ENCODE measurements around the gene SPX.

GRCh38 chr12:21502164-21502496, 24.0 kb upstream of the SPX start:
- TF ChIP-seq PATZ1 (CRISPR knock-in tag; IDR thresholded peaks at IDR 0.05; ENCODE audit: borderline replicate concordance) = no peak
- TF ChIP-seq GLIS3 (CRISPR knock-in tag; IDR thresholded peaks at IDR 0.05) = no peak
- no peak for TF ChIP-seq PPARA (CRISPR knock-in tag; IDR thresholded peaks at IDR 0.05; ENCODE audit: borderline replicate concordance)
- TF ChIP-seq ZFP3 (CRISPR knock-in tag; IDR thresholded peaks at IDR 0.05) = no peak
- no peak for TF ChIP-seq TCF4 (CRISPR knock-in tag; IDR thresholded peaks at IDR 0.05; ENCODE audit: borderline replicate concordance)
- no peak for TF ChIP-seq POU6F1 (CRISPR knock-in tag; IDR thresholded peaks at IDR 0.05; ENCODE audit: borderline replicate concordance, low read depth)
- TF ChIP-seq RARB (CRISPR knock-in tag; IDR thresholded peaks at IDR 0.05) = no peak
- no peak for TF ChIP-seq OSR1 (CRISPR knock-in tag; IDR thresholded peaks at IDR 0.05)
- no peak for TF ChIP-seq CREB5 (CRISPR knock-in tag; IDR thresholded peaks at IDR 0.05; ENCODE audit: low read depth)
- TF ChIP-seq ARNTL (CRISPR knock-in tag; IDR thresholded peaks at IDR 0.05; ENCODE audit: borderline replicate concordance, low read depth) = no peak
- TF ChIP-seq SNAI2 (CRISPR knock-in tag; IDR thresholded peaks at IDR 0.05) = no peak
- no peak for TF ChIP-seq ZNF565 (CRISPR knock-in tag; conservative IDR thresholded peaks at IDR 0.05; ENCODE audit: low read depth)
- TF ChIP-seq ZC3H10 (CRISPR knock-in tag; IDR thresholded peaks at IDR 0.05) = no peak

All from SK-N-SH treated with all-trans-retinoic acid at 6 μM for 48 hours (cell line).